ENCODE results near the gene PPCDC.

DNA sequence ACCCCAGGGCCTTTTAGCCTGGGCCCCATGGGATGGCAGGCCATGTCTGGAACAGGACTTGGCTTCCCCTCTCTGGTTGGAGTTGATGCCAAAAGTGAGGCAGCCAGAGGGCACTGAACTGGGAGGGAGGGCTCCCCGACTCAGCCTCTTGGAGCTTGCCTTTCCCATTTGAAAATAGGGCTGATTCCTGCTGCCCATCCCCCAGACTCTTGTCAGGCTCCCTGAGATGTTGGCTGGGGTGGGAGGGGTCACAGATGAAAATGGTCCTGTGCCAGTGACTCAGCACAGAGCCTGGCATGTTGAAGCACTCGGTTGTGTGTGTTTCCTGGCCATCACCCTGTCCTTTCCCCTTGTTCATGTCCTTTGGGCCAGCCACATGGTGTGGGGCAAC, 6.6 kb downstream of the PPCDC start:
- no peak for TF ChIP-seq YY1 (IDR thresholded peaks at IDR 0.05; ENCODE audit: insufficient read depth, insufficient read length)
- no peak for TF ChIP-seq SUZ12 (IDR thresholded peaks at IDR 0.05; ENCODE audit: extremely low read depth, insufficient read depth, insufficient read length)
- TF ChIP-seq ZNF274 (IDR thresholded peaks at IDR 0.05; ENCODE audit: low read depth, low read length): no peak
